ENCODE results near the gene SLC26A11.
"Not testable (repeated sequence)": the region's sequence is repeated elsewhere in the genome, so short reads cannot be mapped to it uniquely, and the experiment has no call there.

The SLC26A11 gene

DNA sequence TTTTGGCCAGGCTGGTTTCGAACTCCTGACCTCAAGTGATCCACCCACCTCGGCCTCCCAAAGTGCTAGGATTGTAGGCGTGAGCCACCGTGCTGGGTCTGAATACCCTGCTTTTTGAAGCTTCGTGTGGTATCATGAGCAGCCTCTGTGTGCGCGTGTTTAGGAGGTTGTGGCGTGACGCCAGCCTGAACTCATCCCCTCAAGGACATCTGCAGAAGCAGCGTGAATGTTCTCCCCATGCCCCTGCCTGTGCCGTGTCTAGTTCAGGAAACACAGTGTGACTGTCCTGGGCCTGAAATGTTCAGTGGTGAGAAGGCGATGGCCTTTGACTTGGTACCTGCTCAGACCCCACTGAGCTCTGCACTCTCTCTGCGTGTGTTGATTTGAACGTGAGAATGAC is 76.0 kb downstream of the SLC26A11 start:
- no peak for DNase-seq
- Histone ChIP-seq H3K36me3 (ENCODE audit: control insufficient read depth in 1 of 2, insufficient read depth in 2 of 2, low read length in 2 of 2) (peaks cover 41 to 44% of the 10 kb centered on the region in 2 experiments), H4K8ac (ENCODE audit: low read depth, low read length) (no peak overlapping the region), H3K4ac (ENCODE audit: low read depth, low read length) (no peak overlapping the region), H4K91ac (ENCODE audit: low read depth, low read length) (no peak overlapping the region), H2AK5ac (ENCODE audit: low read length) (no peak overlapping the region), H3K27me3 (ENCODE audit: insufficient read depth, low read length) (no peaks in the 10 kb centered on the region), H3K4me1 (ENCODE audit: control insufficient read depth in 1 of 2, insufficient read depth in 2 of 2, low read length in 2 of 2) (no peaks in the 10 kb centered on the region), H2AFZ (ENCODE audit: insufficient read depth, low read length, poor library complexity) (no peak overlapping the region), H3K79me1 (ENCODE audit: low read length) (no peaks in the 10 kb centered on the region), H3K4me2 (ENCODE audit: low read length) (no peak overlapping the region), H3K23ac (ENCODE audit: low read length) (no peak overlapping the region), H3K4me3 (ENCODE audit: low read depth, low read length) (no peak overlapping the region), H4K12ac (ENCODE audit: low read depth, low read length) (no peak overlapping the region), H3K18ac (ENCODE audit: low read length) (no peak overlapping the region), H3K14ac (ENCODE audit: low read length) (no peak overlapping the region), H2BK12ac (ENCODE audit: low read length) (no peak overlapping the region), H2BK120ac (ENCODE audit: insufficient read depth, low read length, poor library complexity) (no peak overlapping the region), H2BK5ac (ENCODE audit: low read depth, low read length, poor library complexity) (no peak overlapping the region), H3K9ac (ENCODE audit: low read length) (no peak overlapping the region), H3K9me3 (ENCODE audit: insufficient read depth, low read depth, low read length) (no peaks in the 10 kb centered on the region), H3K79me2 (ENCODE audit: control insufficient read depth, insufficient read depth, low read length, poor library complexity) (no peaks in the 10 kb centered on the region), H3K27ac (ENCODE audit: low read depth, low read length) (no peak overlapping the region)
- no CpG with 5 or more reads among the region's 14 CpGs for WGBS (ENCODE audit: extremely low coverage, insufficient coverage, insufficient read length)

DNA sequence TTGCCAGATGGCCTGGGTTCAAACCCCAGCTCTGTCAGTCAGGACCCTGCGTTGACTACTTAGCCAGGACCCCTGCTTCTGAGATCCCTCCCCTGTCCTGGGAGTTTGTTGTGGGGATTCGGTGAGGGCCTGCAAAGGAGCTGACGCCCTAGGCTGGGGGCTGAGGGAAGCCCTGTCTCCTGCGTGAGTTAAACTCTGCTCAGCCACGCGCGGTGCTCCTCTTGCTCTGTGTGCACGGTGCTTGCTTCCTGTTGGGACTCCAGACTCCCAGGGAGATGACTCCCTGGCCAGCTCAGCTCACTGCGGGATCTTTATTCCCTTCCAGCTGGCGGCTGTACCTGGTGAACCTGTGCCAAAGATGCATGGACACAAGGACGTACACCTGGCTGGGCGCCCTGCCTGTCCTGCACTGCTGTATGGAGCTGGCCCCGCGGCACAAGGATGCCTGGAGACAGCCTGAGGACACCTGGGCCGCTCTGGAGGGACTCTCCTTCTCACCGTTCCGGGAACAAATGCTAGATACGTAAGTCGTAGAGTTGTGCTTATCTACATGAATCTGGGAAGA is 77.9 kb downstream of the SLC26A11 start:
- Histone ChIP-seq H3K4me3 (ENCODE audit: low read depth, low read length) (no peak overlapping the region), H2BK120ac (ENCODE audit: insufficient read depth, low read length, poor library complexity) (no peak overlapping the region), H3K79me2 (ENCODE audit: control insufficient read depth, insufficient read depth, low read length, poor library complexity) (no peaks in the 10 kb centered on the region), H3K9me3 (ENCODE audit: insufficient read depth, low read depth, low read length) (no peaks in the 10 kb centered on the region), H3K14ac (ENCODE audit: low read length) (no peak overlapping the region), H4K8ac (ENCODE audit: low read depth, low read length) (no peak overlapping the region), H3K27me3 (ENCODE audit: insufficient read depth, low read length) (no peaks in the 10 kb centered on the region), H3K9ac (ENCODE audit: low read length) (no peak overlapping the region), H3K4me2 (ENCODE audit: low read length) (no peak overlapping the region), H3K18ac (ENCODE audit: low read length) (no peak overlapping the region), H4K12ac (ENCODE audit: low read depth, low read length) (no peak overlapping the region), H3K4me1 (ENCODE audit: control insufficient read depth in 1 of 2, insufficient read depth in 2 of 2, low read length in 2 of 2) (no peaks in the 10 kb centered on the region), H2BK12ac (ENCODE audit: low read length) (no peak overlapping the region), H2AK5ac (ENCODE audit: low read length) (no peak overlapping the region), H3K4ac (ENCODE audit: low read depth, low read length) (no peak overlapping the region), H3K79me1 (ENCODE audit: low read length) (no peaks in the 10 kb centered on the region), H3K36me3 (ENCODE audit: control insufficient read depth in 1 of 2, insufficient read depth in 2 of 2, low read length in 2 of 2) (peaks cover 31 to 37% of the 10 kb centered on the region in 2 experiments), H3K23ac (ENCODE audit: low read length) (no peak overlapping the region), H3K27ac (ENCODE audit: low read depth, low read length) (no peak overlapping the region), H2BK5ac (ENCODE audit: low read depth, low read length, poor library complexity) (no peak overlapping the region), H2AFZ (ENCODE audit: insufficient read depth, low read length, poor library complexity) (no peak overlapping the region), H4K91ac (ENCODE audit: low read depth, low read length) (no peak overlapping the region)
- no CpG with 5 or more reads among the region's 19 CpGs for WGBS (ENCODE audit: extremely low coverage, insufficient coverage, insufficient read length)
- no peak for DNase-seq

DNA sequence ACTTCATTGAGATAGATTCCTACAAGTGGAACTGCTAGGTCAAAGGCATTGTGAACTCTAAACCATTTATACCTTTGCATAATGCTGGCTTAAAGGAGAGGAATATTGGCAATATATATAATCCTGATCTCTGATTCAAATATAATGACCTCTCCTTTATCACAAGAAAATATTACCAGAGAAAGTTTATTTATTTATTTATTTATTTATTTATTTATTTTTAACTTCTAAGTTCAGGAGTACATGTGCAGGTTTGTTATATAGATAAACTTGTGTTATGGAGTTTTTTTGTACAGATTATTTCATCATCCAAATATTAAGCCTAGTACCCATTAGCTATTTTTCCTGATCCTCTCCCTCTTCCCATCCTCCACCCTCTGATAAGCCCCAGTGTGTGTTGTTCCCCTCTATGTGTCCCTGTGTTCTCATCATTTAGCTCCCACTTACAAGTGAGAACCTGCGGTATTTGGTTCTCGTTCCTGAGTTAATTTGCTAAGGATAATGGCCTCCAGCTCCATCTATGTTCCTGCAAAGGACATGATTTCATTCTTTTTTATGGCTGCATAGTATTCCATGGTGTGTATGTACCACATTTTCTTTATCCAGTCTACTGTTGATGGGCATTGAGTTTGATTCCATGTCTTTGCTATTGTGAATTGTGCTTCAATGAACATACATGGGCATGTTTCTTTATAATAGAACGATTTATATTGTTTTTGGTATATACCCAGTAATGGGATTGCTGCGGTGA is 79.3 kb downstream of the SLC26A11 start:
- H2BK120ac ChIP-seq (ENCODE audit: insufficient read depth, low read length, poor library complexity); H2BK5ac ChIP-seq (ENCODE audit: low read depth, low read length, poor library complexity); H2BK12ac ChIP-seq (ENCODE audit: low read length); H3K14ac ChIP-seq (ENCODE audit: low read length); H3K18ac ChIP-seq (ENCODE audit: low read length); H3K4me1 ChIP-seq (ENCODE audit: control insufficient read depth in 1 of 2, insufficient read depth in 2 of 2, low read length in 2 of 2); H3K27ac ChIP-seq (ENCODE audit: low read depth, low read length); H4K8ac ChIP-seq (ENCODE audit: low read depth, low read length); H3K23ac ChIP-seq (ENCODE audit: low read length); H3K27me3 ChIP-seq (ENCODE audit: insufficient read depth, low read length); H3K4me3 ChIP-seq (ENCODE audit: low read depth, low read length); H4K91ac ChIP-seq (ENCODE audit: low read depth, low read length); H3K79me2 ChIP-seq (ENCODE audit: control insufficient read depth, insufficient read depth, low read length, poor library complexity); H3K4me2 ChIP-seq (ENCODE audit: low read length); H3K79me1 ChIP-seq (ENCODE audit: low read length); DNase-seq; H3K9ac ChIP-seq (ENCODE audit: low read length); H3K4ac ChIP-seq (ENCODE audit: low read depth, low read length); H2AK5ac ChIP-seq (ENCODE audit: low read length); H3K9me3 ChIP-seq (ENCODE audit: insufficient read depth, low read depth, low read length); H2AFZ ChIP-seq (ENCODE audit: insufficient read depth, low read length, poor library complexity); H4K12ac ChIP-seq (ENCODE audit: low read depth, low read length): not testable (repeated sequence)
- H3K36me3 ChIP-seq (ENCODE audit: control insufficient read depth in 1 of 2, insufficient read depth in 2 of 2, low read length in 2 of 2), result peaks cover 33 to 34% of the 10 kb centered on the region in 2 experiments
- WGBS (ENCODE audit: extremely low coverage, insufficient coverage, insufficient read length), result no CpG with 5 or more reads among the region's 4 CpGs

DNA sequence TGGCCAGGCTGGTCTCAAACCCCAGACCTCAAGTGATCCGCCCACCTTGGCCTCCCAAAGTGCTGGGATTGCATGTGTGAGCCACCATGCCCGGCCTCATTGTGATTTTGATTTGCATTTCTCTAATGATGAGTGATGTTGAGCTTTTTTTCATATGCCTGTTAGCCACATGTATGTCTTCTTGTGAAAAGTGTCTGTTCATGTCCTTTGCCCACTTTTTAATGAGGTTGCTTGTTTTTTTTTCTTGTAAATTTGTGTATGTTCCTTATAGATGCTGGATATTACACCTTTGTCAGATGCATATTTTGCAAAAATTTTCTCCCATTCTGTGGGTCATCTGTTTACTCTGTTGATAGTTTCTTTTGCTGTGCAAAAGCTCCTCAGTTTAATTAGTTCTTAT is 80.5 kb downstream of the SLC26A11 start:
- not testable (repeated sequence) for H3K9ac ChIP-seq (ENCODE audit: low read length); H2BK120ac ChIP-seq (ENCODE audit: insufficient read depth, low read length, poor library complexity); H4K91ac ChIP-seq (ENCODE audit: low read depth, low read length); H3K4ac ChIP-seq (ENCODE audit: low read depth, low read length); H3K4me3 ChIP-seq (ENCODE audit: low read depth, low read length); H3K27ac ChIP-seq (ENCODE audit: low read depth, low read length); H3K79me2 ChIP-seq (ENCODE audit: control insufficient read depth, insufficient read depth, low read length, poor library complexity); H3K4me2 ChIP-seq (ENCODE audit: low read length); H3K23ac ChIP-seq (ENCODE audit: low read length); H3K9me3 ChIP-seq (ENCODE audit: insufficient read depth, low read depth, low read length); H3K79me1 ChIP-seq (ENCODE audit: low read length); H4K8ac ChIP-seq (ENCODE audit: low read depth, low read length); H2BK12ac ChIP-seq (ENCODE audit: low read length); H3K4me1 ChIP-seq (ENCODE audit: control insufficient read depth in 1 of 2, insufficient read depth in 2 of 2, low read length in 2 of 2); H3K14ac ChIP-seq (ENCODE audit: low read length); H2BK5ac ChIP-seq (ENCODE audit: low read depth, low read length, poor library complexity); H3K27me3 ChIP-seq (ENCODE audit: insufficient read depth, low read length); H2AFZ ChIP-seq (ENCODE audit: insufficient read depth, low read length, poor library complexity); DNase-seq; H3K18ac ChIP-seq (ENCODE audit: low read length); H2AK5ac ChIP-seq (ENCODE audit: low read length); H4K12ac ChIP-seq (ENCODE audit: low read depth, low read length)
- peaks cover 27 to 28% of the 10 kb centered on the region in 2 experiments for H3K36me3 ChIP-seq (ENCODE audit: control insufficient read depth in 1 of 2, insufficient read depth in 2 of 2, low read length in 2 of 2)
- no CpG with 5 or more reads among the region's 2 CpGs for WGBS (ENCODE audit: extremely low coverage, insufficient coverage, insufficient read length)
